Glutamatergic neuron (in vitro differentiated cells): ENCODE measurements around the gene ZNF780B. TPM values are rescaled to one million over a fixed set of nuclear protein-coding genes. Genes with fewer than 3 reads are reported as not detected.

Experiments
- DNase-seq: peaks from one replicate; pipeline ENCODE4 v3.0.0; 2022
- H3K27ac Mint-ChIP-seq: one replicate; pipeline ENCODE4 v1.8.0; 2020; ENCODE audit warnings: mild to moderate bottlenecking, mixed read lengths, inconsistent platforms; ENCODE audit not compliant: unreplicated experiment
- H3K27me3 Mint-ChIP-seq: one replicate; pipeline ENCODE4 v1.8.0; 2020; ENCODE audit warnings: mild to moderate bottlenecking, moderate library complexity, mixed read lengths, inconsistent platforms; ENCODE audit not compliant: unreplicated experiment
- H3K36me3 Mint-ChIP-seq: one replicate; pipeline ENCODE4 v1.8.0; 2020; ENCODE audit warnings: mild to moderate bottlenecking, mixed read lengths, inconsistent platforms; ENCODE audit not compliant: unreplicated experiment
- H3K4me1 Mint-ChIP-seq: one replicate; pipeline ENCODE4 v1.8.0; 2020; ENCODE audit warnings: mild to moderate bottlenecking, low read depth, mixed read lengths, inconsistent platforms; ENCODE audit not compliant: unreplicated experiment
- H3K4me3 Mint-ChIP-seq: one replicate; pipeline ENCODE4 v1.8.0; 2020; ENCODE audit warnings: mild to moderate bottlenecking, mixed read lengths, inconsistent platforms; ENCODE audit not compliant: unreplicated experiment
- H3K9me3 Mint-ChIP-seq: one replicate; pipeline ENCODE4 v1.8.0; 2020; ENCODE audit warnings: mild to moderate bottlenecking, moderate library complexity, mixed read lengths, inconsistent platforms; ENCODE audit not compliant: unreplicated experiment
- CTCF ChIP-seq: fragments of 200-600 bp; sonication (generic); IDR thresholded peaks from one replicate; pipeline ENCODE4 v1.5.0; 2021; ENCODE audit not compliant: partially characterized antibody, unreplicated experiment
- total RNA-seq: library from RNA; stranded (reverse); fragmentation: NEBNext Ultra II Directional; extraction: Animal tissue kit (Norgen Biotek cat#: 25700); gene quantifications from one replicate; pipeline ENCODE4 v1.2.1, GENCODE V29; 2021; ENCODE audit not compliant: unreplicated experiment

The ZNF780B gene
- total RNA-seq, 1 donor from 2014 or later: 35.0 TPM

DNA sequence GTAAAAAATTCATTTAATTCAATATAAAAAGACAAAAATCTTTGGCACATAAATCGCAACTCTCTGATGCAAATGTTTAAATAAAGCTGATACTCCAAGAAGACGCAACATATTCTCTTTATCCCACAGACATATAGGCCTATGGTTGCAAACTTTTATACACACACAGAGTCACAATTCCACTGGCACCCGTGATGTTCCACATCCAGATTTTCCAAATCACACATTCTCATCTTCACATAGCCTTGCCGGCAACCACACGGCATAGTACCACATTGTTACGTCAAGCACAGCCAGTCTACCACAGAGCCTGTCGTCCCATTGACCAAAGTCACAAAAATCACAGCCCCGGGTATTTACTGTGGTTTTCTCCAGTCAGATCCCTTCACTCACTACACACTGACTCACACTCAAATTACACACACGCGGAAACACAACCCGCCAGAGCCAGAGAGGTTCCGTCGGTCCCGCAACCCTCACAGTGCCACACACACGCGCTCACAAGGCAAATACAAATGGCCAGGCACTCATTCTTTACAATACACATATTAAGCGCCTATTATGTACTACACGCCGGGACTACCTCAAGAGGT lies 59.7 kb downstream of the ZNF780B start:
- no peak for TF ChIP-seq CTCF
- Mint-ChIP-seq H3K36me3 (peaks cover 20% of the 10 kb centered on the region), H3K4me3 (peak overlapping the region; percentile 100), H3K27ac (peak overlapping the region; percentile 97), H3K4me1 (peaks cover 9% of the 10 kb centered on the region), H3K27me3 (peaks cover 7% of the 10 kb centered on the region), H3K9me3 (peaks cover 9% of the 10 kb centered on the region)
- peak; percentile 17 for DNase-seq

- TF ChIP-seq CTCF: no peak
- peaks cover 7% of the 10 kb centered on the region for H3K27me3 Mint-ChIP-seq
- DNase-seq: no peak
- H3K4me1 Mint-ChIP-seq: peaks cover 9% of the 10 kb centered on the region
- H3K36me3 Mint-ChIP-seq: peaks cover 20% of the 10 kb centered on the region
- H3K9me3 Mint-ChIP-seq: peaks cover 9% of the 10 kb centered on the region
- H3K4me3 Mint-ChIP-seq: peak overlapping the region; percentile 86
- no peak overlapping the region for H3K27ac Mint-ChIP-seq
These were observed 60.2 kb downstream of the ZNF780B start for GRCh38 chr19:39995794-39996193.

- Mint-ChIP-seq H3K27me3 (peaks cover 7% of the 10 kb centered on the region), H3K27ac (no peak overlapping the region), H3K9me3 (peaks cover 9% of the 10 kb centered on the region), H3K4me1 (peaks cover 9% of the 10 kb centered on the region), H3K4me3 (no peak overlapping the region), H3K36me3 (peaks cover 20% of the 10 kb centered on the region)
- no peak for DNase-seq
- no peak for TF ChIP-seq CTCF
These were observed 61.7 kb downstream of the ZNF780B start for GRCh38 chr19:39994361-39994760.

- no peak for TF ChIP-seq CTCF
These were observed 62.4 kb downstream of the ZNF780B start for GRCh38 chr19:39993605-39994004.

GRCh38 chr19:39987596-39987995 lies 68.4 kb downstream of the ZNF780B start:
- Mint-ChIP-seq H3K27ac (no peak overlapping the region), H3K4me1 (no peaks in the 10 kb centered on the region)
- TF ChIP-seq CTCF: no peak

More at GRCh38 chr19:39993605-39994004, 62.4 kb downstream of the ZNF780B start:
- Mint-ChIP-seq H3K27ac (no peak overlapping the region), H3K4me1 (peaks cover 9% of the 10 kb centered on the region), H3K9me3 (peaks cover 9% of the 10 kb centered on the region), H3K36me3 (peaks cover 20% of the 10 kb centered on the region), H3K4me3 (no peak overlapping the region), H3K27me3 (peaks cover 7% of the 10 kb centered on the region)
- no peak for DNase-seq

More at GRCh38 chr19:39987596-39987995, 68.4 kb downstream of the ZNF780B start:
- DNase-seq: no peak
- Mint-ChIP-seq H3K4me3 (no peak overlapping the region), H3K36me3 (peaks cover 24% of the 10 kb centered on the region), H3K9me3 (peaks cover 7% of the 10 kb centered on the region), H3K27me3 (no peaks in the 10 kb centered on the region)
